ENCODE data around the gene MRPS24. TPM values are rescaled to one million over a fixed set of nuclear protein-coding genes. Genes with fewer than 3 reads are reported as not detected.

The MRPS24 gene
- total RNA-seq, 1 experiment from 2014 or later, result 181 TPM

GRCh38 chr7:43847496-43847895 is 21.8 kb downstream of the MRPS24 start:
- intact Hi-C loops (cut with micrococcal nuclease; ENCODE audit: unreplicated experiment), result no loop called here
- DNase-seq (ENCODE audit: low spot score), result no peak
- BruUV-seq (replicated peaks), result no TSS peak
- Histone ChIP-seq H3K36me3 (ENCODE audit: insufficient read depth, low read length, poor library complexity, severe bottlenecking) (no peaks in the 10 kb centered on the region), H3K27ac (ENCODE audit: low read depth, low read length, poor library complexity, severe bottlenecking) (no peak overlapping the region), H3K4me1 (ENCODE audit: insufficient read depth, low read length, poor library complexity, severe bottlenecking) (no peaks in the 10 kb centered on the region), H3K4me3 (ENCODE audit: low read depth, low read length, poor library complexity, severe bottlenecking) (no peak overlapping the region), H3K9me3 (ENCODE audit: low read depth, low read length, poor library complexity, severe bottlenecking) (no peaks in the 10 kb centered on the region), H3K27me3 (replicated peaks; ENCODE audit: insufficient read depth, low read depth, low read length, poor library complexity) (no peaks in the 10 kb centered on the region)
- TF ChIP-seq CTCF (conservative IDR thresholded peaks at IDR 0.05; ENCODE audit: low read depth, low read length), result no peak
- no peak for TF ChIP-seq EZH2 (IDR thresholded peaks at IDR 0.05; ENCODE audit: borderline replicate concordance, low read depth, low read length, poor library complexity, severe bottlenecking)
- POLR2A ChIA-PET (ENCODE audit: low non-redundant PET), result no interaction called here
- CTCF ChIA-PET, result no interaction called here

- Histone ChIP-seq H3K27ac (ENCODE audit: low read depth, low read length, poor library complexity, severe bottlenecking) (no peak overlapping the region), H3K36me3 (ENCODE audit: insufficient read depth, low read length, poor library complexity, severe bottlenecking) (no peaks in the 10 kb centered on the region), H3K4me3 (ENCODE audit: low read depth, low read length, poor library complexity, severe bottlenecking) (no peak overlapping the region), H3K9me3 (ENCODE audit: low read depth, low read length, poor library complexity, severe bottlenecking) (no peaks in the 10 kb centered on the region), H3K4me1 (ENCODE audit: insufficient read depth, low read length, poor library complexity, severe bottlenecking) (no peaks in the 10 kb centered on the region), H3K27me3 (replicated peaks; ENCODE audit: insufficient read depth, low read depth, low read length, poor library complexity) (no peaks in the 10 kb centered on the region)
- BruUV-seq (replicated peaks), result no TSS peak
- ChIA-PET POLR2A (ENCODE audit: low non-redundant PET) (no interaction called here), CTCF (no interaction called here)
- no peak for DNase-seq (ENCODE audit: low spot score)
- TF ChIP-seq CTCF (conservative IDR thresholded peaks at IDR 0.05; ENCODE audit: low read depth, low read length), result no peak
- no peak for TF ChIP-seq EZH2 (IDR thresholded peaks at IDR 0.05; ENCODE audit: borderline replicate concordance, low read depth, low read length, poor library complexity, severe bottlenecking)
- intact Hi-C loops (cut with micrococcal nuclease; ENCODE audit: unreplicated experiment), result no loop called here
These were observed 24.7 kb downstream of the MRPS24 start for GRCh38 chr7:43844662-43845061.

- DNase-seq (ENCODE audit: low spot score), result no peak
- Histone ChIP-seq H3K4me1 (ENCODE audit: insufficient read depth, low read length, poor library complexity, severe bottlenecking) (no peaks in the 10 kb centered on the region), H3K36me3 (ENCODE audit: insufficient read depth, low read length, poor library complexity, severe bottlenecking) (no peaks in the 10 kb centered on the region), H3K27me3 (replicated peaks; ENCODE audit: insufficient read depth, low read depth, low read length, poor library complexity) (no peaks in the 10 kb centered on the region), H3K4me3 (ENCODE audit: low read depth, low read length, poor library complexity, severe bottlenecking) (no peak overlapping the region), H3K27ac (ENCODE audit: low read depth, low read length, poor library complexity, severe bottlenecking) (no peak overlapping the region), H3K9me3 (ENCODE audit: low read depth, low read length, poor library complexity, severe bottlenecking) (no peaks in the 10 kb centered on the region)
- no peak for TF ChIP-seq CTCF (conservative IDR thresholded peaks at IDR 0.05; ENCODE audit: low read depth, low read length)
- TF ChIP-seq EZH2 (IDR thresholded peaks at IDR 0.05; ENCODE audit: borderline replicate concordance, low read depth, low read length, poor library complexity, severe bottlenecking), result no peak
- intact Hi-C loops (cut with micrococcal nuclease; ENCODE audit: unreplicated experiment), result no loop called here
- no TSS peak for BruUV-seq (replicated peaks)
- ChIA-PET CTCF (no interaction called here), POLR2A (ENCODE audit: low non-redundant PET) (no interaction called here)
These were observed 25.1 kb downstream of the MRPS24 start for GRCh38 chr7:43844257-43844656.

Measured in A673 (cell line).